Activated CD8-positive, alpha-beta memory T cell treated with anti-CD3 and anti-CD28 coated beads, Interleukin-2, amount 50 U/mL, for 48 hours (primary cell): ENCODE data around the gene GPN1.
"Not testable (repeated sequence)": the region's sequence is repeated elsewhere in the genome, so short reads cannot be mapped to it uniquely, and the experiment has no call there.

Experiments used
- DNase-seq: peaks from one replicate; pipeline ENCODE4 v3.0.0-alpha.2; 2020

GPN1 gene

GRCh38 chr2:27628767-27629709, at the start of gene GPN1, which contains the start of gene CCDC121:
TSS of gene GPN1 (plus strand) at chr2:27629050. CDS start at chr2:27629059, 9 bp downstream.
TSS of gene CCDC121 (minus strand) at chr2:27629012. CDS start at chr2:27627799, 1,213 bp downstream.
- peak; percentile 94 for DNase-seq

GRCh38 chr2:27581417-27582128, 47.3 kb upstream of the GPN1 start:
- DNase-seq = no peak

- DNase-seq = no peak
Observed at GRCh38 chr2:27582129-27582694, 46.6 kb upstream of the GPN1 start.

- DNase-seq = peak; percentile 88
Observed at GRCh38 chr2:27582695-27583389, 46.0 kb upstream of the GPN1 start, which contains the start of gene ZNF512. TSS of gene ZNF512 (plus strand) at chr2:27583042. CDS start at chr2:27583113, 71 bp downstream.

- DNase-seq = no peak
Observed at GRCh38 chr2:27583390-27583915, 45.4 kb upstream of the GPN1 start.

GRCh38 chr2:27584597-27584996, 44.3 kb upstream of the GPN1 start:
- DNase-seq = no peak

GRCh38 chr2:27587025-27587424, 41.8 kb upstream of the GPN1 start:
- DNase-seq = no peak

GRCh38 chr2:27588308-27588707, 40.5 kb upstream of the GPN1 start:
- DNase-seq = no peak

GRCh38 chr2:27591745-27592144, 37.1 kb upstream of the GPN1 start:
- DNase-seq = no peak

GRCh38 chr2:27593240-27593639, 35.6 kb upstream of the GPN1 start:
- no peak for DNase-seq

- DNase-seq = not testable (repeated sequence)
Observed at GRCh38 chr2:27594020-27594703, 34.7 kb upstream of the GPN1 start.

GRCh38 chr2:27595412-27595811, 33.4 kb upstream of the GPN1 start:
- not testable (repeated sequence) for DNase-seq

GRCh38 chr2:27596627-27597026, 32.2 kb upstream of the GPN1 start:
- no peak for DNase-seq

- DNase-seq = no peak
Observed at GRCh38 chr2:27606611-27607010, 22.2 kb upstream of the GPN1 start.

GRCh38 chr2:27613985-27614384, 14.9 kb upstream of the GPN1 start:
- no peak for DNase-seq

GRCh38 chr2:27615316-27615715, 13.5 kb upstream of the GPN1 start:
- no peak for DNase-seq

- DNase-seq = no peak
Observed at GRCh38 chr2:27621524-27621923, 7.3 kb upstream of the GPN1 start.

- DNase-seq = no peak
Observed at GRCh38 chr2:27622921-27623384, 5.9 kb upstream of the GPN1 start.

GRCh38 chr2:27624943-27625342, 3.9 kb upstream of the GPN1 start:
- DNase-seq = no peak

- DNase-seq = not testable (repeated sequence)
Observed at GRCh38 chr2:27626323-27626722, 2.5 kb upstream of the GPN1 start.

- not testable (repeated sequence) for DNase-seq
Observed at GRCh38 chr2:27626921-27627320, 1.9 kb upstream of the GPN1 start.
